ENCODE measurements around the gene EFTUD2. TPM values are rescaled to one million over a fixed set of nuclear protein-coding genes. Genes with fewer than 3 reads are reported as not detected.

Gene EFTUD2
- total RNA-seq, 1 donor from 2014 or later: 102 TPM

- DNase-seq: peak; percentile 77
- Mint-ChIP-seq H3K27me3 (ENCODE audit: unreplicated experiment) (peaks cover 14% of the 10 kb centered on the region), H3K4me3 (ENCODE audit: unreplicated experiment) (peak overlapping the region; percentile 72), H3K9me3 (ENCODE audit: unreplicated experiment) (peaks cover 3% of the 10 kb centered on the region), H3K27ac (ENCODE audit: unreplicated experiment) (no peak overlapping the region), H3K4me1 (ENCODE audit: low read depth, unreplicated experiment) (peaks cover 5% of the 10 kb centered on the region), H3K36me3 (ENCODE audit: unreplicated experiment) (no peaks in the 10 kb centered on the region)
- no peak for TF ChIP-seq CTCF (IDR thresholded peaks at IDR 0.05; ENCODE audit: partially characterized antibody, unreplicated experiment)
Measured at GRCh38 chr17:44911133-44912001, 12.1 kb upstream of the EFTUD2 start.

- peaks cover 3% of the 10 kb centered on the region for H3K9me3 Mint-ChIP-seq (ENCODE audit: unreplicated experiment)
- DNase-seq: no peak
- H3K4me3 Mint-ChIP-seq (ENCODE audit: unreplicated experiment): peak overlapping the region; percentile 72
- TF ChIP-seq CTCF (IDR thresholded peaks at IDR 0.05; ENCODE audit: partially characterized antibody, unreplicated experiment): no peak
- H3K36me3 Mint-ChIP-seq (ENCODE audit: unreplicated experiment): no peaks in the 10 kb centered on the region
- peaks cover 6% of the 10 kb centered on the region for H3K4me1 Mint-ChIP-seq (ENCODE audit: low read depth, unreplicated experiment)
- H3K27ac Mint-ChIP-seq (ENCODE audit: unreplicated experiment): no peak overlapping the region
- peaks cover 15% of the 10 kb centered on the region for H3K27me3 Mint-ChIP-seq (ENCODE audit: unreplicated experiment)
Measured at GRCh38 chr17:44910231-44911106, 11.2 kb upstream of the EFTUD2 start.

GRCh38 chr17:44909681-44910144, 10.5 kb upstream of the EFTUD2 start:
- Mint-ChIP-seq H3K9me3 (ENCODE audit: unreplicated experiment) (peaks cover 8% of the 10 kb centered on the region), H3K4me3 (ENCODE audit: unreplicated experiment) (no peak overlapping the region), H3K27me3 (ENCODE audit: unreplicated experiment) (peaks cover 21% of the 10 kb centered on the region), H3K4me1 (ENCODE audit: low read depth, unreplicated experiment) (peaks cover 12% of the 10 kb centered on the region), H3K27ac (ENCODE audit: unreplicated experiment) (no peak overlapping the region), H3K36me3 (ENCODE audit: unreplicated experiment) (no peaks in the 10 kb centered on the region)
- DNase-seq: no peak
- TF ChIP-seq CTCF (IDR thresholded peaks at IDR 0.05; ENCODE audit: partially characterized antibody, unreplicated experiment): no peak

GRCh38 chr17:44908761-44909326, 9.6 kb upstream of the EFTUD2 start:
- DNase-seq: no peak
- Mint-ChIP-seq H3K36me3 (ENCODE audit: unreplicated experiment) (no peaks in the 10 kb centered on the region), H3K9me3 (ENCODE audit: unreplicated experiment) (peaks cover 8% of the 10 kb centered on the region), H3K27ac (ENCODE audit: unreplicated experiment) (no peak overlapping the region), H3K4me1 (ENCODE audit: low read depth, unreplicated experiment) (peaks cover 12% of the 10 kb centered on the region), H3K27me3 (ENCODE audit: unreplicated experiment) (peaks cover 21% of the 10 kb centered on the region), H3K4me3 (ENCODE audit: unreplicated experiment) (no peak overlapping the region)
- no peak for TF ChIP-seq CTCF (IDR thresholded peaks at IDR 0.05; ENCODE audit: partially characterized antibody, unreplicated experiment)
